A673 (cell line): ENCODE data around the gene WASF1.

Experiments
- CTCF ChIP-seq: fragments of 300-800, 200-600 bp; sonication (generic); conservative IDR thresholded peaks from 2 replicates; pipeline ENCODE4 v1.5.1; 2017; ENCODE audit warnings: low read depth, mild to moderate bottlenecking, antibody characterized with exemption, low read length, moderate library complexity, mixed read lengths
- EZH2 ChIP-seq: fragments of 200-600 bp; sonication (generic); IDR thresholded peaks from 2 replicates; pipeline ENCODE4 v1.6.1; 2017; ENCODE audit warnings: borderline replicate concordance, low read depth, mild to moderate bottlenecking, mixed read lengths, antibody characterized with exemption, low read length; ENCODE audit not compliant: poor library complexity, severe bottlenecking

- TF ChIP-seq CTCF (no peak), EZH2 (no peak)
These were observed 1.9 kb upstream of the WASF1 start for GRCh38 chr6:110181131-110182030.
